Measurements from ENCODE around the gene ATP6V1E1.
"Not testable (repeated sequence)": the region's sequence is repeated elsewhere in the genome, so short reads cannot be mapped to it uniquely, and the experiment has no call there.

Gene ATP6V1E1

GRCh38 chr22:17581631-17582030 is 46.9 kb downstream of the ATP6V1E1 start:
- DNase-seq (ENCODE audit: low spot score in 2 of 2) = no peak
- Mint-ChIP-seq H3K4me3 (no peak overlapping the region), H3K9me3 (no peaks in the 10 kb centered on the region)

GRCh38 chr22:17581056-17581455 is 47.5 kb downstream of the ATP6V1E1 start:
- no peaks in the 10 kb centered on the region for H3K9me3 Mint-ChIP-seq
- DNase-seq (ENCODE audit: low spot score in 2 of 2) (no peak), ATAC-seq (ENCODE audit: low read depth) (no peak)
- H3K27me3 Mint-ChIP-seq = peaks cover 2% of the 10 kb centered on the region
- H3K27ac Mint-ChIP-seq = no peak overlapping the region
- no peaks in the 10 kb centered on the region for H3K4me1 Mint-ChIP-seq
- H3K36me3 Mint-ChIP-seq = no peaks in the 10 kb centered on the region
- H3K4me3 Mint-ChIP-seq = no peak overlapping the region

More at GRCh38 chr22:17581631-17582030, 46.9 kb downstream of the ATP6V1E1 start:
- Mint-ChIP-seq H3K36me3 (no peaks in the 10 kb centered on the region), H3K4me1 (no peaks in the 10 kb centered on the region), H3K27me3 (peaks cover 2% of the 10 kb centered on the region), H3K27ac (no peak overlapping the region)
- ATAC-seq (ENCODE audit: low read depth) = no peak

GRCh38 chr22:17580441-17581031 is 48.0 kb downstream of the ATP6V1E1 start:
- Mint-ChIP-seq H3K36me3 (no peaks in the 10 kb centered on the region), H3K27ac (no peak overlapping the region), H3K4me1 (no peaks in the 10 kb centered on the region), H3K9me3 (no peaks in the 10 kb centered on the region), H3K4me3 (no peak overlapping the region), H3K27me3 (peaks cover 2% of the 10 kb centered on the region)
- DNase-seq (ENCODE audit: low spot score in 2 of 2) = no peak
- no peak for ATAC-seq (ENCODE audit: low read depth)

GRCh38 chr22:17579535-17579981 is 49.0 kb downstream of the ATP6V1E1 start:
- ATAC-seq (ENCODE audit: low read depth) = no peak

GRCh38 chr22:17578136-17578754 is 50.3 kb downstream of the ATP6V1E1 start:
- Mint-ChIP-seq H3K4me1 (peaks cover 4% of the 10 kb centered on the region), H3K9me3 (no peaks in the 10 kb centered on the region), H3K36me3 (no peaks in the 10 kb centered on the region), H3K27me3 (peaks cover 5% of the 10 kb centered on the region), H3K27ac (no peak overlapping the region), H3K4me3 (no peak overlapping the region)
- DNase-seq (ENCODE audit: low spot score in 2 of 2) = no peak
- ATAC-seq (ENCODE audit: low read depth) = no peak

More at GRCh38 chr22:17579535-17579981, 49.0 kb downstream of the ATP6V1E1 start:
- H3K27ac Mint-ChIP-seq = no peak overlapping the region
- H3K4me3 Mint-ChIP-seq = no peak overlapping the region
- H3K9me3 Mint-ChIP-seq = no peaks in the 10 kb centered on the region
- DNase-seq (ENCODE audit: low spot score in 2 of 2) = no peak
- H3K4me1 Mint-ChIP-seq = no peaks in the 10 kb centered on the region
- peaks cover 2% of the 10 kb centered on the region for H3K27me3 Mint-ChIP-seq
- H3K36me3 Mint-ChIP-seq = no peaks in the 10 kb centered on the region

GRCh38 chr22:17576470-17576869 is 52.1 kb downstream of the ATP6V1E1 start:
- peaks cover 4% of the 10 kb centered on the region for H3K27me3 Mint-ChIP-seq
- DNase-seq (ENCODE audit: low spot score in 2 of 2) (no peak), ATAC-seq (ENCODE audit: low read depth) (no peak)
- no peak overlapping the region for H3K27ac Mint-ChIP-seq
- H3K36me3 Mint-ChIP-seq = no peaks in the 10 kb centered on the region
- H3K9me3 Mint-ChIP-seq = no peaks in the 10 kb centered on the region
- no peak overlapping the region for H3K4me3 Mint-ChIP-seq
- H3K4me1 Mint-ChIP-seq = peaks cover 4% of the 10 kb centered on the region

GRCh38 chr22:17575681-17576080 is 52.9 kb downstream of the ATP6V1E1 start:
- no peak for DNase-seq (ENCODE audit: low spot score in 2 of 2)
- Mint-ChIP-seq H3K9me3 (no peaks in the 10 kb centered on the region), H3K4me3 (no peak overlapping the region), H3K36me3 (no peaks in the 10 kb centered on the region), H3K27ac (no peak overlapping the region), H3K4me1 (peaks cover 4% of the 10 kb centered on the region), H3K27me3 (peaks cover 7% of the 10 kb centered on the region)
- no peak for ATAC-seq (ENCODE audit: low read depth)

GRCh38 chr22:17575151-17575550 is 53.4 kb downstream of the ATP6V1E1 start:
- Mint-ChIP-seq H3K36me3 (no peaks in the 10 kb centered on the region), H3K27me3 (peaks cover 8% of the 10 kb centered on the region), H3K9me3 (no peaks in the 10 kb centered on the region), H3K4me1 (peaks cover 4% of the 10 kb centered on the region), H3K27ac (no peak overlapping the region), H3K4me3 (no peak overlapping the region)
- no peak for DNase-seq (ENCODE audit: low spot score in 2 of 2)
- ATAC-seq (ENCODE audit: low read depth) = no peak

GRCh38 chr22:17570851-17571631 is 57.5 kb downstream of the ATP6V1E1 start:
- H3K4me3 Mint-ChIP-seq = no peak overlapping the region
- ATAC-seq (ENCODE audit: low read depth) = no peak
- H3K27ac Mint-ChIP-seq = no peak overlapping the region
- H3K9me3 Mint-ChIP-seq = no peaks in the 10 kb centered on the region
- H3K4me1 Mint-ChIP-seq = peaks cover 4% of the 10 kb centered on the region
- H3K36me3 Mint-ChIP-seq = no peaks in the 10 kb centered on the region
- H3K27me3 Mint-ChIP-seq = peaks cover 11% of the 10 kb centered on the region
- no peak for DNase-seq (ENCODE audit: low spot score in 2 of 2)

- no peak for DNase-seq (ENCODE audit: low spot score in 2 of 2)
- no peak overlapping the region for H3K4me3 Mint-ChIP-seq
- peaks cover 4% of the 10 kb centered on the region for H3K4me1 Mint-ChIP-seq
- H3K27me3 Mint-ChIP-seq = peaks cover 13% of the 10 kb centered on the region
- no peaks in the 10 kb centered on the region for H3K9me3 Mint-ChIP-seq
- no peaks in the 10 kb centered on the region for H3K36me3 Mint-ChIP-seq
- no peak for ATAC-seq (ENCODE audit: low read depth)
- H3K27ac Mint-ChIP-seq = no peak overlapping the region
These were observed 58.5 kb downstream of the ATP6V1E1 start for GRCh38 chr22:17569971-17570511.

- Mint-ChIP-seq H3K27ac (no peak overlapping the region), H3K9me3 (no peaks in the 10 kb centered on the region), H3K27me3 (peaks cover 13% of the 10 kb centered on the region), H3K4me1 (no peaks in the 10 kb centered on the region), H3K4me3 (no peak overlapping the region), H3K36me3 (no peaks in the 10 kb centered on the region)
- ATAC-seq (ENCODE audit: low read depth) (no peak), DNase-seq (ENCODE audit: low spot score in 2 of 2) (no peak)
These were observed 61.8 kb downstream of the ATP6V1E1 start for GRCh38 chr22:17566776-17567175.

GRCh38 chr22:17566016-17566687 is 62.4 kb downstream of the ATP6V1E1 start:
- H3K9me3 Mint-ChIP-seq; H3K36me3 Mint-ChIP-seq; H3K4me1 Mint-ChIP-seq; H3K27ac Mint-ChIP-seq; DNase-seq (ENCODE audit: low spot score in 2 of 2); ATAC-seq (ENCODE audit: low read depth); H3K4me3 Mint-ChIP-seq: not testable (repeated sequence)
- H3K27me3 Mint-ChIP-seq = peaks cover 13% of the 10 kb centered on the region

- Mint-ChIP-seq H3K27ac (no peak overlapping the region), H3K4me1 (no peaks in the 10 kb centered on the region), H3K4me3 (no peak overlapping the region), H3K9me3 (no peaks in the 10 kb centered on the region), H3K27me3 (peaks cover 8% of the 10 kb centered on the region), H3K36me3 (no peaks in the 10 kb centered on the region)
- ATAC-seq (ENCODE audit: low read depth) = no peak
- no peak for DNase-seq (ENCODE audit: low spot score in 2 of 2)
These were observed 64.6 kb downstream of the ATP6V1E1 start for GRCh38 chr22:17563936-17564391.

Measured in memory B cell (primary cell).